HG02610 (cell line): ENCODE data around the gene TMEM213.

Experiments
- ATAC-seq: cut with Tn5 transposase; IDR thresholded peaks from one replicate; pipeline ENCODE4 v1.9.1; 2021; ENCODE audit warnings: mild to moderate bottlenecking, moderate library complexity; ENCODE audit not compliant: unreplicated experiment

TMEM213 gene

GRCh38 chr7:138797715-138798320, at the start of gene TMEM213, which contains the start of gene ATP6V0A4:
Gene TMEM213, plus strand, starts transcription at chr7:138797994. Its CDS starts 111 bp downstream, at chr7:138798105.
Gene ATP6V0A4, minus strand, starts transcription at chr7:138798196. Its CDS starts 26,949 bp downstream, at chr7:138771247.
- ATAC-seq = no peak

GRCh38 chr7:138748666-138749065, 49.1 kb upstream of the TMEM213 start:
- no peak for ATAC-seq

GRCh38 chr7:138749960-138750359, 47.8 kb upstream of the TMEM213 start:
- ATAC-seq = no peak

- no peak for ATAC-seq
Observed at GRCh38 chr7:138750473-138750872, 47.3 kb upstream of the TMEM213 start.

GRCh38 chr7:138750901-138751464, 46.8 kb upstream of the TMEM213 start:
- ATAC-seq = no peak

- peak; percentile 68 for ATAC-seq
Observed at GRCh38 chr7:138752518-138753149, 45.2 kb upstream of the TMEM213 start.

GRCh38 chr7:138753150-138753518, 44.7 kb upstream of the TMEM213 start:
- no peak for ATAC-seq

GRCh38 chr7:138753610-138754009, 44.2 kb upstream of the TMEM213 start:
- ATAC-seq = no peak

GRCh38 chr7:138755331-138755747, 42.5 kb upstream of the TMEM213 start:
- no peak for ATAC-seq

- ATAC-seq = no peak
Observed at GRCh38 chr7:138755842-138756590, 41.8 kb upstream of the TMEM213 start.

- ATAC-seq = no peak
Observed at GRCh38 chr7:138756591-138757242, 41.1 kb upstream of the TMEM213 start.

GRCh38 chr7:138768241-138768640, 29.6 kb upstream of the TMEM213 start:
- ATAC-seq = no peak

GRCh38 chr7:138770904-138771303, 26.9 kb upstream of the TMEM213 start:
- ATAC-seq = no peak

- no peak for ATAC-seq
Observed at GRCh38 chr7:138773176-138773575, 24.6 kb upstream of the TMEM213 start.

- no peak for ATAC-seq
Observed at GRCh38 chr7:138773817-138774216, 24.0 kb upstream of the TMEM213 start.

- no peak for ATAC-seq
Observed at GRCh38 chr7:138776166-138776833, 21.5 kb upstream of the TMEM213 start.

GRCh38 chr7:138781004-138781403, 16.8 kb upstream of the TMEM213 start:
- ATAC-seq = no peak

- no peak for ATAC-seq
Observed at GRCh38 chr7:138784692-138785091, 13.1 kb upstream of the TMEM213 start.

- no peak for ATAC-seq
Observed at GRCh38 chr7:138785587-138786437, 12.0 kb upstream of the TMEM213 start.
